Middle frontal gyrus (tissue), 1 donor: Measurements from ENCODE around the gene PCNX1.

ENCODE experiments used
- DNase-seq: peaks from one replicate; pipeline ENCODE4 v3.0.0-alpha.2; 2015; ENCODE audit warnings: low spot score; ENCODE audit errors: extremely low spot score

Gene PCNX1

GRCh38 chr14:71148627-71149026 lies 241.4 kb downstream of the PCNX1 start:
- no peak for DNase-seq

- DNase-seq = no peak
Observed at GRCh38 chr14:71150737-71151136, 243.5 kb downstream of the PCNX1 start.

- DNase-seq = no peak
Observed at GRCh38 chr14:71155743-71156142, 248.5 kb downstream of the PCNX1 start.

- no peak for DNase-seq
Observed at GRCh38 chr14:71163050-71163841, 256.0 kb downstream of the PCNX1 start.

GRCh38 chr14:71163842-71164629 lies 256.8 kb downstream of the PCNX1 start:
- no peak for DNase-seq
